Ascending aorta (tissue), 2 donors: Measurements from ENCODE around the gene C5orf47. TPM values are rescaled to one million over a fixed set of nuclear protein-coding genes. Genes with fewer than 3 reads are reported as not detected.

Experiments
- DNase-seq, 2 donors: peaks; one replicate each; pipeline ENCODE4 v3.0.0-alpha.2; 2019; ENCODE audit warnings: low spot score in 2 of 2
- H3K27ac ChIP-seq, 2 donors: fragments of 200-600 bp; sonication (generic); one replicate each; pipeline ENCODE4 v1.5.1; 2016 to 2017; ENCODE audit warnings: mild to moderate bottlenecking in 1 of 2
- H3K27me3 ChIP-seq: fragments of 200-600 bp; sonication (generic); one replicate; pipeline ENCODE4 v1.5.1; 2017
- H3K36me3 ChIP-seq, 2 donors: fragments of 200-600 bp; sonication (generic); one replicate each; pipeline ENCODE4 v1.5.1; 2016
- H3K4me1 ChIP-seq, 2 donors: fragments of 200-600 bp; sonication (generic); one replicate each; pipeline ENCODE4 v1.5.1; 2016 to 2017; ENCODE audit warnings: mild to moderate bottlenecking in 1 of 2
- H3K4me3 ChIP-seq, 2 donors: fragments of 200-600 bp; sonication (generic); one replicate each; pipeline ENCODE4 v1.5.1; 2016 to 2017; ENCODE audit warnings: mild to moderate bottlenecking in 1 of 2
- H3K9me3 ChIP-seq, 2 donors: fragments of 200-600 bp; sonication (generic); one replicate each; pipeline ENCODE4 v1.5.1; 2016
- intact Hi-C: fragments of 100-400 bp; cut with DNase I; formaldehyde crosslinking; loops from one replicate; pipeline ENCODE4 v1.15.1; 2023
- total RNA-seq: library from RNA; depleted of rRNA; stranded (reverse); fragments of >200 nt; gene quantifications from one replicate; pipeline ENCODE4 v1.1.0, GENCODE V29; 2016
- TF ChIP-seq, protein P1 (sequence below), 3 experiments: fragments of 200-600 bp in 2 of 3; fragments of 450-650 bp in 1 of 3; sonication (generic) in 2 of 3; IDR thresholded peaks; one replicate each; pipeline ENCODE4 v1.5.1; 2016 to 2019; ENCODE audit warnings: antibody characterized with exemption in 3 of 3, mild to moderate bottlenecking in 1 of 3, moderate library complexity in 1 of 3

Gene C5orf47
- total RNA-seq, 1 donor from 2014 or later = not detected

GRCh38 chr5:173960986-173961385 lies 28.0 kb upstream of the C5orf47 start:
- intact Hi-C loops = no loop called here
- Histone ChIP-seq H3K9me3 (no peaks in the 10 kb centered on the region), H3K27ac (no peak overlapping the region), H3K4me3 (no peak overlapping the region), H3K4me1 (no peaks in the 10 kb centered on the region), H3K36me3 (peaks cover under 1 to 10% of the 10 kb centered on the region in 2 donors), H3K27me3 (no peaks in the 10 kb centered on the region)
- no peak for DNase-seq
- TF ChIP-seq, protein P1, sequence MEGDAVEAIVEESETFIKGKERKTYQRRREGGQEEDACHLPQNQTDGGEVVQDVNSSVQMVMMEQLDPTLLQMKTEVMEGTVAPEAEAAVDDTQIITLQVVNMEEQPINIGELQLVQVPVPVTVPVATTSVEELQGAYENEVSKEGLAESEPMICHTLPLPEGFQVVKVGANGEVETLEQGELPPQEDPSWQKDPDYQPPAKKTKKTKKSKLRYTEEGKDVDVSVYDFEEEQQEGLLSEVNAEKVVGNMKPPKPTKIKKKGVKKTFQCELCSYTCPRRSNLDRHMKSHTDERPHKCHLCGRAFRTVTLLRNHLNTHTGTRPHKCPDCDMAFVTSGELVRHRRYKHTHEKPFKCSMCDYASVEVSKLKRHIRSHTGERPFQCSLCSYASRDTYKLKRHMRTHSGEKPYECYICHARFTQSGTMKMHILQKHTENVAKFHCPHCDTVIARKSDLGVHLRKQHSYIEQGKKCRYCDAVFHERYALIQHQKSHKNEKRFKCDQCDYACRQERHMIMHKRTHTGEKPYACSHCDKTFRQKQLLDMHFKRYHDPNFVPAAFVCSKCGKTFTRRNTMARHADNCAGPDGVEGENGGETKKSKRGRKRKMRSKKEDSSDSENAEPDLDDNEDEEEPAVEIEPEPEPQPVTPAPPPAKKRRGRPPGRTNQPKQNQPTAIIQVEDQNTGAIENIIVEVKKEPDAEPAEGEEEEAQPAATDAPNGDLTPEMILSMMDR (IDR thresholded peaks at IDR 0.05) = no peak

DNA sequence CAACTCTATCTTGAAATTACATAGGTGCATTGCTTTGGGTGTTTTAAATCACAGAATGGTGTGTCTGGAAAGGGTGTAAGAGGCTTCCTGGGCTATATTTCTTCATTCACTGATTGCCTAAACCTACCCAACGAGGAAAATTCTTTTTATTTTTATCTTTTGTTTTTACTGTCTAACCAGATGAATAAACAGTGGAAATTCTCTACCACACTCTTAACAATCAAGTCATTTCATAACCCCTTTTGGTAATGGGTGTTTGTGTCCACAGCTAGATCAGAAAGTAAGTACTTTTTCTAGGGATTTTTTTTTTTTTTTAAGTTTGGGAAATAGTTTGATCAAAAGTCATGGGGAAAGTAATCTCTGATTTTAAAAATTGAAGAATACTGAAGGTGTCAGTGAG lies 27.6 kb upstream of the C5orf47 start:
- no peak overlapping the region for H3K27ac ChIP-seq
- no peak for DNase-seq
- peaks cover 0 to 7% of the 10 kb centered on the region in 2 donors for H3K36me3 ChIP-seq
- TF ChIP-seq, protein P1 (IDR thresholded peaks at IDR 0.05) = no peak
- intact Hi-C loops = no loop called here
- no peaks in the 10 kb centered on the region for H3K27me3 ChIP-seq
- no peaks in the 10 kb centered on the region for H3K4me1 ChIP-seq
- no peaks in the 10 kb centered on the region for H3K9me3 ChIP-seq
- no peak overlapping the region for H3K4me3 ChIP-seq

- no peak for DNase-seq
- Histone ChIP-seq H3K4me3 (no peak overlapping the region), H3K36me3 (peaks cover 0 to 6% of the 10 kb centered on the region in 2 donors), H3K27ac (no peak overlapping the region), H3K27me3 (no peaks in the 10 kb centered on the region), H3K9me3 (no peaks in the 10 kb centered on the region), H3K4me1 (no peaks in the 10 kb centered on the region)
- TF ChIP-seq, protein P1 (IDR thresholded peaks at IDR 0.05) = no peak
- intact Hi-C loops = no loop called here
Observed at GRCh38 chr5:173962436-173962972, 26.5 kb upstream of the C5orf47 start.

- H3K9me3 ChIP-seq = no peaks in the 10 kb centered on the region
- H3K36me3 ChIP-seq = no peaks in the 10 kb centered on the region
- H3K4me1 ChIP-seq = no peaks in the 10 kb centered on the region
- no peaks in the 10 kb centered on the region for H3K27me3 ChIP-seq
- H3K27ac ChIP-seq = no peak overlapping the region
- DNase-seq = no peak
- TF ChIP-seq, protein P1 (IDR thresholded peaks at IDR 0.05) = no peak
- intact Hi-C loops = no loop called here
- peak overlapping the region; percentile 16 to 32 for H3K4me3 ChIP-seq
Observed at GRCh38 chr5:173963182-173963838, 25.7 kb upstream of the C5orf47 start.

- no peaks in the 10 kb centered on the region for H3K4me1 ChIP-seq
- H3K9me3 ChIP-seq = no peaks in the 10 kb centered on the region
- no peaks in the 10 kb centered on the region for H3K36me3 ChIP-seq
- no peak overlapping the region for H3K27ac ChIP-seq
- peak overlapping the region; percentile 16 to 32 for H3K4me3 ChIP-seq
- intact Hi-C loops = no loop called here
- no peak for DNase-seq
- H3K27me3 ChIP-seq = no peaks in the 10 kb centered on the region
- TF ChIP-seq, protein P1 (IDR thresholded peaks at IDR 0.05) = no peak
Observed at GRCh38 chr5:173963867-173964441, 25.0 kb upstream of the C5orf47 start.
